HG02763 (cell line): ENCODE results near the gene CNPY4.

Source experiments
- ATAC-seq: cut with Tn5 transposase; IDR thresholded peaks from one replicate; pipeline ENCODE4 v1.9.1; 2021; ENCODE audit warnings: mild to moderate bottlenecking, moderate library complexity; ENCODE audit not compliant: unreplicated experiment

The CNPY4 gene, protein sequence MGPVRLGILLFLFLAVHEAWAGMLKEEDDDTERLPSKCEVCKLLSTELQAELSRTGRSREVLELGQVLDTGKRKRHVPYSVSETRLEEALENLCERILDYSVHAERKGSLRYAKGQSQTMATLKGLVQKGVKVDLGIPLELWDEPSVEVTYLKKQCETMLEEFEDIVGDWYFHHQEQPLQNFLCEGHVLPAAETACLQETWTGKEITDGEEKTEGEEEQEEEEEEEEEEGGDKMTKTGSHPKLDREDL

DNA sequence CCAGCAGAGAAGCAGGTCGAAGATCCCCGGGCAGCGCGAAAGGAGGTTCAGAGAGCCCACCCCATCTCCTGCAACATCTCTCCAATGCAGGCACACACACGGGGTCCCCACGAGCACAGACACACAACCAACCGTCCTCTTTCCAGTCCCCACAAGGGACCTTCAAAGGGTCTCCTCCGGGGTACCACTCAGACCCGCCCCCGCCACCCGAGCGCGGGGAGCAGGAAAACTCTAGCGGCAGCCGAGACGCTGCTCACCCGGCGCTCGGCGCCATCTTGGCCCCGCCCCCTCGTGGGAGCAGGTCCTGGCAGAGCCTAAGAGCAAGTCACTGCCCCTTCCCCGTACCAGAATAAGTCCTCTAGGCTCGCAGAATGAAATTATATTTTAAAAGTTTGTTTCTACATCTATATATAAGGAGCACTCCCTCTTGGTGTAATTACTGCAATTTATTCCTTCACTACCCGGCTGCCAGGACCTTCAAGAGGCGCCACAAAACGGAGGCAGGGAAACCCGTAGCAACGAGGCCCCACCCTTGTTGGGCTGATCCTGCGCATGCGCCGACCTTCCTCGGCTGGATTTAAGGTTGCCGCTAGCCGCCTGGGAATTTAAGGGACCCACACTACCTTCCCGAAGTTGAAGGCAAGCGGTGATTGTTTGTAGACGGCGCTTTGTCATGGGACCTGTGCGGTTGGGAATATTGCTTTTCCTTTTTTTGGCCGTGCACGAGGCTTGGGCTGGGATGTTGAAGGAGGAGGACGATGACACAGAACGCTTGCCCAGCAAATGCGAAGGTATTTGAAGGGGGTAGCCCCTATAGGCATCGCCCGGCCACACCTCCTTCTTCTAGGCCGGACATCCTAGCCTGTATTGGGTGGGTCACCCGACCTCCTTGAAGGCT, at the start of gene CNPY4, which contains the start of gene TAF6:
CNPY4 (plus strand) TSS at position 563 of the 898 bp plus-strand sequence; CDS start at position 674, 111 bp downstream.
TAF6 (minus strand) TSS at position 287 of the 898 bp plus-strand sequence. CDS start 5,149 bp downstream, outside the sequence.
- peak; percentile 77 for ATAC-seq

DNA sequence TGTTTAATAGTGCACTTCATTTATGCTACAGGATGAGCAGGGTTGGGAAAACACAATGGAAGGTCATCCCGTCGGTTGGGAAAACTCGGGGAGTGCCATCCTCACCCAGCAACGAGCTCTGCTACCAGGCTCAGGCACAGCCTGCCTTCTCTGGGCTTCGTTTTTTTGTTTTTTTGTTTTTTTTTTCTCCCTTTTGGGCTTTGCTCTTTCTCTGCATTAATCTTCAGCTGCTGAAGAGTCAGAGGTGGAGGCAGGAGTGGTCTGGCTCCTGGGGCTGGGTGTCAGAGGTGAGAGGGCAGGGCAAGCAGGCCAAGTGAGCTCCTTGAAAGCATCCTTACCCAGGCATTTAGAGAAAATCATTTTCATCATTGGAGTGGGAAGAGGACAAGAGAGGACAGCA, 49.4 kb upstream of the CNPY4 start:
- ATAC-seq, result no peak

GRCh38 chr7:100071018-100071723, 48.3 kb upstream of the CNPY4 start:
- ATAC-seq, result no peak

- no peak for ATAC-seq
Observed at GRCh38 chr7:100072462-100072861, 47.0 kb upstream of the CNPY4 start.

GRCh38 chr7:100074841-100075240, 44.6 kb upstream of the CNPY4 start:
- no peak for ATAC-seq

GRCh38 chr7:100075418-100075817, 44.0 kb upstream of the CNPY4 start:
- ATAC-seq, result no peak

GRCh38 chr7:100077205-100077604, 42.2 kb upstream of the CNPY4 start:
- no peak for ATAC-seq

DNA sequence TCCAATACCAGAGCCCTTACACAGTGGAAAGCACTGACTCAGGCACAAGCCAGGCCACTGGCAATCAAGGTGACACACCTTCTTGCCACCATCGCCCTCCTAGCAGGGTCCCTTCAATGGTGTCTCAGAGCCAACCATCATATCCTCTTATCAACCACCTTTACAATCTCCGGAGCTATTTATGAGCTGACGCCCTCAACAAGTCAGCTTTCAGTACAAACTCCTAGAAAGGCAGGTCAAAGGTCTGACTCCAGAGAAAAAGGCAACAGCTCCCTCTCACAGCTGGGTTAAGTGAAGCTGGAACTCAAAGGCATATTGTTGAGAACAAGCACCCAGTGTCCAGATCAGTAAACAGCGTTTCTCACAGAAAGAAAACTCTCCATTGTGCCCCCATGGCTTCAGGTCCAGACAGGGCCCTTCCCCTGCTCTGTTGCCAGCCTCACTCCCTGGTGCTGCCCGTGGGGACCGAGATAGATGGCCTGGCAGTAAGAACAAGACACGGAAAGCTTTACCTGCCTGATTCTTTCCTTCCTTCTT, 40.3 kb upstream of the CNPY4 start:
- no peak for ATAC-seq

DNA sequence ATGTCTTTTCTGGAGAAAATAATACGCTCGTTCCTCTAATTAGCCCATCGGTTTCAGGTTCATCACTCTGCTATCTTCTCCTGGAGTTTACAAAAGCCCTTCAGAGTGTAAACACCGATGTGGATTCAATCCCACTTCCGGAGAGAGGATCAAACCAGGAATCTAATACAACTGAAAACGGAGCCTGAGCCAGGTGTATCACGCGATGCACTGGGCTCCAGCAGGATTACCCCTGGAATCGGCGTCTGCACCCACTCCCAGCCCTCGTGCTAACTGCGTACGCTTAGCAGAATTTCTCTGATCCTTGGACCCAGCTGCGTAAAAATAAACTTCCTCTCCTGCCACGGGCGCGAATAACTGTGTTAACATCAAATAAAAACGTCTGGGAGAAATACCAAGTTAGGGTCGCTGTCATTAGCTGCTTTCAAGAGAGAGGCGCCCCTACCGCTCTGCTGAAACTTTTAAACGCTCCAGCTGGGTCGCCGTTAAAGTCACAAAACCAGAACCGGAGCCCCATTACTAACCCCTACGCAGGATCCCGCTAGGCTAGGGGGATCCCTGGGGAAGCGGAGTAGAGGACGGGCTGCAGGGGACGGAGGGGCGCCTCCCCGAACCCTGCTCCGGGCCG, 38.4 kb upstream of the CNPY4 start:
- ATAC-seq, result no peak

- peak; percentile 83 for ATAC-seq
Observed at GRCh38 chr7:100081535-100082102, 37.8 kb upstream of the CNPY4 start, which contains the start of gene ZNF3. TSS of gene ZNF3 (minus strand) at chr7:100081723. CDS start at chr7:100077357, 4,366 bp downstream.

GRCh38 chr7:100082978-100083377, 36.5 kb upstream of the CNPY4 start:
- no peak for ATAC-seq

DNA sequence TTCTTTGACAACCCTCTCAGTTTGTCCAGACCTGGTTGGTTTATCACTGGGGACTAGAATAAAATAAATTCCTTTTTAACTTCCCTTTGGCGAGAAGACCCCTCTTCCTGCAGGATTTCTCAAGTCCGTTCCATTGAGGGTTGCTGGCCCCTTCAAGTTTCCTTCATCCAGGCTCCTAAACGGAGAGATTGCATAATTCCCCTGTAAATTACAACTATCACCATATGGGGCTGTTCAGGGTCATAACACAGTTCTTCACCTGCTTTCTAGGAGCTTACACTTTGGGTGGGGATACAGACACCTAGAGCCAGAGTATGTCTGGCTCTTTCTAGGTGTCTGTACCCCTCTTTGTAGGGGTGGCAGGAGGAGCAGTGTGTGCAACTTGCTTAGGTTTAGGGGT, 33.9 kb upstream of the CNPY4 start:
- no peak for ATAC-seq

DNA sequence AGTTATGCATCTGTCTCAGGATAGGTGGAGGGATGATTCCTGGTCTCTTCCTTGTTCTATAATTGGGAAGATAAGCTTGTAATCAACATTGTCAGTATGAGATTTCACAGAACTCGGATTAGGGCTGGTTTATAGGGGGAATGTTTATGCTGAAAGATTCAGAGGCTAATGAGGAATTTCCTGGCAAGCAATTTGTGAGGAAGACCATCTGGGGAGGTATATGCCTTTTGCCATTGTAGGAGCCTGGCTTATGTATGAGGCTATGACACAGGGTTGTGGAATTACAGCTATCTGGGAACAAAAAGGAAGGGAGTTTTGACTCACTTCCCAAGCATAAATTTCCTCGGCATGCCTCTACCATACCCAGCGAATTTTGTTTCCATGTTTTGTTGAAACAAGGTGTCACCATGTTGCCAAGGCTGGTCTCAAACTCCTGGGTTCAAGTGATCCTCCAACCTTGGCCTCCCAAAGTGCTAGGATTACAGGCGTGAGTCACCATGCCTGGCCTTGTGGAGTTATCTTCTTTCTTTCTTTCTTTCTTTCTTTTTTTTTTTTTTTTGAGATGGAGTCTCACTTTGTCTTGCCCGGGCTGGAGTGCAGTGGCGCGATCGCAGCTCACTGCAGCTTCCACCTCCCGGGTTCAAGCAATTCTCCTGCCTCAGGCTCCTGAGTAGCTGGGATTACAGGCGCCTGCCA, 32.2 kb upstream of the CNPY4 start:
- no peak for ATAC-seq

DNA sequence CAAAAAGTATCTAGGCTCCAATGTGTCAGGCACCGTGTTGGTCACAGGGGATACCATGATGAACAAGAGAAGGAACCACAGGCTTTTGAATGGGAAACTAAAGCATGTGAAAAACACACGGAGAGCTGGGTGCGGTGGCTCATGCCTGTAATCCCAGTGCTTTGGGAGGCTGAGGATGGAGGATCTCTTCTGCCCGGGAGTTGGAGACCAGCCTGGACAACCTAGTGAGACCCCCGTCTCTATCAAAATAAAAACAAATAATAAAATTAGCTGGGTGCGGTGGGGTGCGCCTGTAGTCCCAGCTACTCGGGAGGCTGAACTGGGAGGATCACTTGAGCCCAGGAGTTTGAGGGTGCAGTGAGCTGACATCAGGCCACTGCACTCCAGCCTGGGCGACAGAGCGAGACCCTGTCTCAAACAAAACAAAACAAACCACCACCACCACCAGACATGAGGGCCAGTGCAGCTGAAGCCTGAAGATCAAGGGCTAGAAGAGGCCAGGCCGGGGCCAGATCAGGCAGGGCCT, 31.3 kb upstream of the CNPY4 start:
- ATAC-seq, result no peak

DNA sequence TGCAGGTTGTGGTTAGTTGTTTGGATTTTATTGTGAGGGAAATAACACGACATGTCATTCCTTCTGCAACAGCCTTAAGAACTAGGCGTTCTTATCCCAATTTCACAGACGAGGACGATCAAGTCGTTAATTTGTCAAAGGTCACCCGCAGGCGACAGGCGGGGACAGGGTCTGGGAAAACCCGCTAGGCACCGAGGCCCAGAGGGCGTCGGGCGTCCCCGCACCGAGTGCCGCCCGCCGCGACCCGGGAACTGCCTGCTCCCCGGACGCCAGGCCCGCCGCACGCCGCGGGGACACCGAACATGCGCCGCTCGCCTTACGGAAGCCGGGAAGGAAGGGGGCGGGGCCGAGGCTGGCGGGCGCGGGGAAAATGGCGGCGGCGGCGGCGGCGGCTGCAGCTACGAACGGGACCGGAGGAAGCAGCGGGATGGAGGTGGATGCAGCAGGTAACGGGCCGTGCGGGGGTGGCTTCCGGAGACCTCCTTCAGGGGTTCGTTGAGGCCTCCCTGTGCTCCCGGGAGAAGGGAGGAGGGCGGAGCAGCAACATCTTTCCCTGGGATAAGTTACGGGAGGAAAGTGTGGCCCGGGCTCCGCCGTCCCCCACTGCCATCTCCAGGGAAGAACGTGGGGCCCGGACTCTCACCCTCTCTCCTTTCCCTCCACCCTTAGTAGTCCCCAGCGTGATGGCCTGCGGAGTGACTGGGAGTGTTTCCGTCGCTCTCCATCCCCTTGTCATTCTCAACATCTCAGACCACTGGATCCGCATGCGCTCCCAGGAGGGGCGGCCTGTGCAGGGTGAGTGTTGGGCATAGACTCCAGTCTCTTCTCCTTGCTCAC, 30.6 kb upstream of the CNPY4 start, which contains the start of gene COPS6:
COPS6 (plus strand) TSS at position 349 of the 837 bp plus-strand sequence; CDS start at position 371, 22 bp downstream.
- ATAC-seq, result peak; percentile 69

GRCh38 chr7:100089458-100090196, 29.8 kb upstream of the CNPY4 start:
- no peak for ATAC-seq

DNA sequence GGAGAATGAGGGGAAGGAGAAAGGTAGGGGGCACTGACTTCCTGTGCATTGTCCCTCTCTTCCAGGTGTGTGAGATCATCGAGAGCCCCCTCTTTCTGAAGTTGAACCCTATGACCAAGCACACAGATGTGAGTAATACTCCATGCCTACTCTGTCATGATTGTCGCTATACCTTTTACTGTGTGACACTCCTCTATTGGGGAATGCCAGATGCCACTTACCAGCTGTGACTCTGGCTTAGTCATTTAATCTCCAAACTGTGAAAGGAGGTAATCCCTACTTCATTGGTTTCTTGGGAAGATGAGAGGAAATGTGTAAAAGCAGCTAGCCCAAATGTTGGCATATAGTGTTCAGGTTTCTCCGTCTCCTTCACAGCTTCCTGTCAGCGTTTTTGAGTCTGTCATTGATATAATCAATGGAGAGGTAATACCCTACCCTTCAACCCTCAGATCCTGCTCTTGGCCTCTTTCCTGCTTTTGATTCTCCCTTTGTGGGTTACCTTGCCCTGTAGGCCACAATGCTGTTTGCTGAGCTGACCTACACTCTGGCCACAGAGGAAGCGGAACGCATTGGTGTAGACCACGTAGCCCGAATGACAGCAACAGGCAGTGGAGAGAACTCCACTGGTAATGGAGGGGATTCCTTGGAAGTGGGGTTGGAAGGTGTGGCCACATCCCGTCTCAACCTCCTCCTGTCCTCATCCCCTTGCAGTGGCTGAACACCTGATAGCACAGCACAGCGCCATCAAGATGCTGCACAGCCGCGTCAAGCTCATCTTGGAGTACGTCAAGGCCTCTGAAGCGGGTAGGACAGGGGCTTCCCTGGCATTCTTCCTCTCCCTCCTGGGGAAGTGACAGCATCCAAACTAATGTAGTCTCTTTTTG, 28.7 kb upstream of the CNPY4 start:
- ATAC-seq, result no peak
